ENCODE measurements around the gene TGFBR3. TPM values are rescaled to one million over a fixed set of nuclear protein-coding genes. Genes with fewer than 3 reads are reported as not detected.
A peak's percentile ranks its signal among the peaks of the same experiment; 100 is the strongest.

The TGFBR3 gene
- total RNA-seq, 2 experiments from 2014 or later = 3.2 to 3.3 TPM

GRCh38 chr1:91766883-91767282, 119.1 kb downstream of the TGFBR3 start:
- H3K9me3 Mint-ChIP-seq = no peaks in the 10 kb centered on the region
- H3K36me3 Mint-ChIP-seq (ENCODE audit: low read depth) = peaks cover 5% of the 10 kb centered on the region
- no peaks in the 10 kb centered on the region for H3K27me3 Mint-ChIP-seq (ENCODE audit: low read depth)
- intact Hi-C loops (cut with micrococcal nuclease) = no loop called here
- H3K4me1 Mint-ChIP-seq (ENCODE audit: low read depth) = no peaks in the 10 kb centered on the region
- CTCF ChIA-PET = interaction anchor here (1.2 to 1.5 kb wide), 2 partner anchors 14 to 123 kb away, joined by 3 read pairs; no protein-coding TSS in a partner anchor
- H3K27ac Mint-ChIP-seq = no peak overlapping the region
- DNase-seq = no peak
- no peak overlapping the region for H3K4me3 Mint-ChIP-seq

GRCh38 chr1:91765880-91766443, 120.0 kb downstream of the TGFBR3 start:
- H3K27me3 Mint-ChIP-seq (ENCODE audit: low read depth) = no peaks in the 10 kb centered on the region
- H3K4me3 Mint-ChIP-seq = no peak overlapping the region
- peaks cover 5% of the 10 kb centered on the region for H3K36me3 Mint-ChIP-seq (ENCODE audit: low read depth)
- H3K27ac Mint-ChIP-seq = no peak overlapping the region
- CTCF ChIA-PET = interaction anchor here (1.2 to 1.5 kb wide), 2 partner anchors 15 to 124 kb away, joined by 3 read pairs; no protein-coding TSS in a partner anchor
- no peaks in the 10 kb centered on the region for H3K4me1 Mint-ChIP-seq (ENCODE audit: low read depth)
- DNase-seq = no peak
- H3K9me3 Mint-ChIP-seq = no peaks in the 10 kb centered on the region
- intact Hi-C loops (cut with micrococcal nuclease) = no loop called here

- Mint-ChIP-seq H3K4me3 (no peak overlapping the region), H3K9me3 (no peaks in the 10 kb centered on the region), H3K4me1 (ENCODE audit: low read depth) (no peaks in the 10 kb centered on the region), H3K36me3 (ENCODE audit: low read depth) (peaks cover 5% of the 10 kb centered on the region), H3K27ac (no peak overlapping the region), H3K27me3 (ENCODE audit: low read depth) (no peaks in the 10 kb centered on the region)
- CTCF ChIA-PET = interaction anchor here (0.5 to 1.5 kb wide), 2 partner anchors 10 to 125 kb away, joined by 3 to 4 read pairs; no protein-coding TSS in a partner anchor
- no peak for DNase-seq
- intact Hi-C loops (cut with micrococcal nuclease) = no loop called here
These were observed 120.7 kb downstream of the TGFBR3 start for GRCh38 chr1:91765293-91765692.

- Mint-ChIP-seq H3K27ac (no peak overlapping the region), H3K36me3 (ENCODE audit: low read depth) (peaks cover 5% of the 10 kb centered on the region), H3K4me3 (no peak overlapping the region), H3K27me3 (ENCODE audit: low read depth) (no peaks in the 10 kb centered on the region), H3K4me1 (ENCODE audit: low read depth) (no peaks in the 10 kb centered on the region), H3K9me3 (no peaks in the 10 kb centered on the region)
- DNase-seq = no peak
- intact Hi-C loops (cut with micrococcal nuclease) = no loop called here
- CTCF ChIA-PET = interaction anchor here (0.5 to 0.8 kb wide), 3 partner anchors 11 to 245 kb away, joined by 3 to 4 read pairs (median 3); no protein-coding TSS in a partner anchor
These were observed 121.4 kb downstream of the TGFBR3 start for GRCh38 chr1:91764471-91765115.

- intact Hi-C loops (cut with micrococcal nuclease) = no loop called here
- no peak for DNase-seq
- Mint-ChIP-seq H3K9me3 (no peaks in the 10 kb centered on the region), H3K27me3 (ENCODE audit: low read depth) (no peaks in the 10 kb centered on the region), H3K36me3 (ENCODE audit: low read depth) (peaks cover 3% of the 10 kb centered on the region), H3K27ac (no peak overlapping the region), H3K4me1 (ENCODE audit: low read depth) (no peaks in the 10 kb centered on the region), H3K4me3 (no peak overlapping the region)
- CTCF ChIA-PET = no interaction called here
These were observed 122.7 kb downstream of the TGFBR3 start for GRCh38 chr1:91763252-91763651.

- intact Hi-C loops (cut with micrococcal nuclease) = no loop called here
- Mint-ChIP-seq H3K4me1 (ENCODE audit: low read depth) (no peaks in the 10 kb centered on the region), H3K27ac (no peak overlapping the region), H3K27me3 (ENCODE audit: low read depth) (no peaks in the 10 kb centered on the region), H3K9me3 (no peaks in the 10 kb centered on the region), H3K4me3 (no peak overlapping the region), H3K36me3 (ENCODE audit: low read depth) (peaks cover 6% of the 10 kb centered on the region)
- CTCF ChIA-PET = interaction anchor here (0.7 kb wide), 2 partner anchors 165 to 962 kb away, joined by 3 to 4 read pairs; no protein-coding TSS in a partner anchor
- no peak for DNase-seq
These were observed 124.6 kb downstream of the TGFBR3 start for GRCh38 chr1:91761295-91761721.

GRCh38 chr1:91760512-91760911, 125.4 kb downstream of the TGFBR3 start:
- intact Hi-C loops (cut with micrococcal nuclease) = no loop called here

GRCh38 chr1:91759076-91759475, 126.9 kb downstream of the TGFBR3 start:
- CTCF ChIA-PET = interaction anchor here (0.6 kb wide), 1 partner anchor 238 kb away, joined by 3 read pairs; no protein-coding TSS in a partner anchor
- H3K4me3 Mint-ChIP-seq = no peak overlapping the region
- intact Hi-C loops (cut with micrococcal nuclease) = no loop called here
- no peaks in the 10 kb centered on the region for H3K27me3 Mint-ChIP-seq (ENCODE audit: low read depth)
- H3K9me3 Mint-ChIP-seq = no peaks in the 10 kb centered on the region
- H3K4me1 Mint-ChIP-seq (ENCODE audit: low read depth) = peaks cover 15% of the 10 kb centered on the region
- no peak for DNase-seq
- H3K36me3 Mint-ChIP-seq (ENCODE audit: low read depth) = peaks cover 6% of the 10 kb centered on the region
- no peak overlapping the region for H3K27ac Mint-ChIP-seq

More at GRCh38 chr1:91760512-91760911, 125.4 kb downstream of the TGFBR3 start:
- Mint-ChIP-seq H3K9me3 (no peaks in the 10 kb centered on the region), H3K27ac (no peak overlapping the region), H3K4me1 (ENCODE audit: low read depth) (peaks cover 2% of the 10 kb centered on the region), H3K27me3 (ENCODE audit: low read depth) (no peaks in the 10 kb centered on the region), H3K4me3 (no peak overlapping the region), H3K36me3 (ENCODE audit: low read depth) (peaks cover 6% of the 10 kb centered on the region)
- CTCF ChIA-PET = interaction anchor here (0.6 kb wide), 1 partner anchor 235 kb away, joined by 6 read pairs; no protein-coding TSS in a partner anchor
- DNase-seq = no peak

- DNase-seq = no peak
- H3K36me3 Mint-ChIP-seq (ENCODE audit: low read depth) = peaks cover 6% of the 10 kb centered on the region
- CTCF ChIA-PET = interaction anchor here (1.1 kb wide), 1 partner anchor 34 kb away, joined by 4 read pairs; no protein-coding TSS in a partner anchor
- H3K4me3 Mint-ChIP-seq = no peak overlapping the region
- intact Hi-C loops (cut with micrococcal nuclease) = no loop called here
- peaks cover 23% of the 10 kb centered on the region for H3K4me1 Mint-ChIP-seq (ENCODE audit: low read depth)
- H3K9me3 Mint-ChIP-seq = no peaks in the 10 kb centered on the region
- no peaks in the 10 kb centered on the region for H3K27me3 Mint-ChIP-seq (ENCODE audit: low read depth)
- no peak overlapping the region for H3K27ac Mint-ChIP-seq
These were observed 128.0 kb downstream of the TGFBR3 start for GRCh38 chr1:91757763-91758460.

- Mint-ChIP-seq H3K36me3 (ENCODE audit: low read depth) (peaks cover 3% of the 10 kb centered on the region), H3K27me3 (ENCODE audit: low read depth) (no peaks in the 10 kb centered on the region), H3K9me3 (no peaks in the 10 kb centered on the region), H3K27ac (no peak overlapping the region), H3K4me3 (no peak overlapping the region), H3K4me1 (ENCODE audit: low read depth) (peaks cover 35% of the 10 kb centered on the region)
- intact Hi-C loops (cut with micrococcal nuclease) = loop anchor here (2.0 kb wide), 1 partner anchor 255 kb away; the partner anchor contains the start of gene CDC7
- no peak for DNase-seq
- CTCF ChIA-PET = interaction anchor here (0.6 kb wide), 1 partner anchor 275 kb away, joined by 4 read pairs; no protein-coding TSS in a partner anchor
These were observed 130.2 kb downstream of the TGFBR3 start for GRCh38 chr1:91755702-91756287.

GRCh38 chr1:91754816-91755580, 131.0 kb downstream of the TGFBR3 start:
- peaks cover 37% of the 10 kb centered on the region for H3K4me1 Mint-ChIP-seq (ENCODE audit: low read depth)
- CTCF ChIA-PET = no interaction called here
- H3K27ac Mint-ChIP-seq = peak overlapping the region; percentile 70
- no peak overlapping the region for H3K4me3 Mint-ChIP-seq
- no peak for DNase-seq
- intact Hi-C loops (cut with micrococcal nuclease) = loop anchor here (1.0 to 5.0 kb wide), 15 partner anchors 24 to 1900 kb away; partner anchors contain the start of genes CDC7 and ZNF644
- no peaks in the 10 kb centered on the region for H3K9me3 Mint-ChIP-seq
- peaks cover under 1% of the 10 kb centered on the region for H3K27me3 Mint-ChIP-seq (ENCODE audit: low read depth)
- peaks cover 4% of the 10 kb centered on the region for H3K36me3 Mint-ChIP-seq (ENCODE audit: low read depth)

Data from activated naive CD4-positive, alpha-beta T cell treated with anti-CD3 and anti-CD28 coated beads for 36 hours (primary cell).